Measurements from ENCODE around the gene UBE2E3.

Gene UBE2E3

GRCh38 chr2:180979749-180980105, 678 bp upstream of the UBE2E3 start:
- no peak for DNase-seq

DNA sequence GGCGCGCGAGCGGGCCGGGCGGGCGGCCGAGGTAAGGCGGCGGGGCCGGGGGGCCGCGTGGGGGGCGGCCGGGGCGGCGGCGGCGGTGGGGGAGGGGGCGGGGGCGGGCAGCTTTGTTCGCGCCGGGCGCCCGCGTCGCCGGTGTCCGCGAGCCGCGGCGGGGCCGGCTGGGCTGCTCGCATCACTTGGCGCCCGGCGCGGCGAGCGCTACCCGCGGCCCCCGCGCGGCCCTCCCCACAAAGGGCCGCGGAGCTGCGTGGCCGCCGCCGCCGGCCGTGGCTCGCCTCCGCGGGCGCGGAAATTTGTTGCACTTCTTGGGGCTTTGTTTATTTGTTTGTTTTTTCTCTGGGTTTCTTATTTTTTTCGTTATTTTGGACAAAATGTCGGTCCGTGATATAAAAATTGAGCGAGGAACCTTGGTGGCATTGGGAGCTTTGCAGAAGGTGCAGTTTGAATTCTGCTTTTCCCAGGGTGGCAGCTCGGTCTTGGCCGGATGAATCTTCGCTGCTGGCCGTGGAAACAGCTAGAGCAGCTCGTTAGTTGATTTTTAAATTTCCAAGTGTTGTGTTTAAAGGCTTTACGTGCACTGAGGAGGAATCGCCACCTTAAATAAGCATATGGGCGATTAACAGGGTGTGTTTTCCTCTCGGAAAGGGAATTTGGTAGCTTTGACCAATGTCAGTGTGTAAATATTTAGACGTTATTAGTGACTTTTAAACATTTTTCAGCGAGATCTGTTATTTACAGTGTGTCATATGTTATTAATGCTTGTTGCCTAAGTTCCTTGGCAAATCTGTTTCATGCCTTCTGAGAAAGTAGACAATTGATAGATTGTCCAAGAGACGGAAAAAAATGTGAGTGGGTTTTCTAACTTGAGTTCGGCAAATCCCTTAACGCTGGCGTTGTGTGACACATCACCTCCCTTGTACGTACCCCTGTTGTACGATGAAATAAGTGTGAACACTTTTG, 822 bp downstream of the UBE2E3 start:
- DNase-seq: no peak

DNA sequence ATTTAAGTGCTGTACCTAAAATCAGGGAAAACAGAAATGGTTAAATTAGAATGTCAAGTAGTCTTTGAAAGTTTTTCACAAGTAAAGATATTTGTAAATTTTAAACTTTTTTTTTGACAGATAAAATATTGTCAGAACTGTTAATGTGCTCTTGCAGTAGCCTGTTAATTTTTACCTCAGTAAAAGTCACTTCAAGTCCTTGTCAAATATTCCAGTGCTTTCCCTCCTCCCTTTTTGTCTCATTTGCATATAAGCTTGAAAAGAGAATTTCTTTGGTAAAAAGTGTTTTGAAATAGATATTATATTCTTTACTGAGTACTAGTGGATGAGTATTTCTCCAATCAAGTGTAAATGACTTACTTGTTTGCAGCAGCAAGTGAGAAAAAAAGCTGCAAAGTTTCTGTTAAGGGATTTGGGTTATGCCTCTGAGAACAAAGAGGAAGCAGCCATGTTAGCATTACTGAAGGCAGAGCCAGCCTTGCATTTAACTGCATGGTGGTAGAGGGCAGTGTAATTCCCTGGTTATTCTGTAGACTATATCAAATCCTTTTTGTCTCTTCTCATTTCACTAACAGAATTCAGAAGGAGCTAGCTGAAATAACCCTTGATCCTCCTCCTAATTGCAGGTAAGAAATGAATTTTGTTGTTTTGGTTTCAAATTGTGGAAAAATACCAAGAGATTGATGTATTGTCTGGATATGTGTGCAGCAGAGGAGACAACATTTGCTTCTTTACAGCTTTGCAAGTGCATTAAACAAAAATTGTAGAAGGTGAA, 3.2 kb downstream of the UBE2E3 start:
- DNase-seq: no peak

DNA sequence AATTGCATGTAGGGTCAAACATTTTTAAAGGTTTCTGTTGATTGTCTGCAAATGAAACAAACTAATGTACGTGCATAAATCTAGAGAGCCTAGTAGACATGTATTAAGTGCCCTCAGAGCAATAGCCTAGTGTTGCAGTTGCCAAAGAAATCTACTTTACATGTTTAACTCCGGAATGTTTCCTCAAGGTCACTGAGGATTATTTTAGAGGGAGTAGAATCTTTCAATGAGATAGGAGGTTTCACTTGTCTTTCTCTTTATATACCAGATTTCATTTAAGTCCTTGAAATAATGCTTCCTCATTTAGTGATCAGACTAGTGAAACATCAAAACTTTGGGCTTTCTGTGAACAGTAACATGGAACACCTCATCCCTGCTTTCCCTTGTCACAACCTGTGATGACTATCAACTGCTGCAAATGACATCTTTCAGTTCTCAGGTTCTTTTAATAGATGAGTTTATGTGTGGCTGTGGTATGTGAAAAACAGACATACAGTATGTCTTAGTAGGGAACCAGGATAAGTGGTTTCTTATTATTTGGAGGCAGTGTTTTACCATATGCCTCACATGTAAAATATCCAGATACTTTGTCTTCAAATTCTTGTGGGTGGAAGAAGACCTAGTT, 5.5 kb downstream of the UBE2E3 start:
- DNase-seq: no peak

DNA sequence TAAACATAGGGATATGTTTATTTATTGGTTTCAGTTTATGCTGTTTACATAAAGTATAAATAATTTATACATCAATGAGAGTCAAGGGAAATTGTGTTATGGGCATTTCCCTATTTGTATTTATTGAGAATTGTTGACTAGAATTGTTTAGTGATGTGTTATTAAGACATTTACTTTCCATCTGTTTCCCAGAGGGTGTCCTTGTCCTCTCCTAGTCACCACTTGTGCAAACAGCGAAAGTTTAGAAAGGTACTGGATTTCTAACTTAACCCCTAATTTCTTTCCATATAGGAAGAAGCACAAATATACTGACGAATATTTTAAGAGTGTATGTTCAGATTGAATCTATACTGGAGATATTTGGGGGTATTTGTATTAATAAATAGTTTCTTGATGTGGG, 6.7 kb downstream of the UBE2E3 start:
- no peak for DNase-seq

- DNase-seq: no peak
Measured at GRCh38 chr2:180990337-180990736, 9.9 kb downstream of the UBE2E3 start.

GRCh38 chr2:180990794-180991193, 10.4 kb downstream of the UBE2E3 start:
- no peak for DNase-seq

GRCh38 chr2:180991361-180991760, 11.0 kb downstream of the UBE2E3 start:
- DNase-seq: no peak

GRCh38 chr2:180991820-180992219, 11.4 kb downstream of the UBE2E3 start:
- DNase-seq: no peak

GRCh38 chr2:180992994-180993393, 12.6 kb downstream of the UBE2E3 start:
- no peak for DNase-seq

- DNase-seq: no peak
Measured at GRCh38 chr2:180999274-180999964, 19.0 kb downstream of the UBE2E3 start.

DNA sequence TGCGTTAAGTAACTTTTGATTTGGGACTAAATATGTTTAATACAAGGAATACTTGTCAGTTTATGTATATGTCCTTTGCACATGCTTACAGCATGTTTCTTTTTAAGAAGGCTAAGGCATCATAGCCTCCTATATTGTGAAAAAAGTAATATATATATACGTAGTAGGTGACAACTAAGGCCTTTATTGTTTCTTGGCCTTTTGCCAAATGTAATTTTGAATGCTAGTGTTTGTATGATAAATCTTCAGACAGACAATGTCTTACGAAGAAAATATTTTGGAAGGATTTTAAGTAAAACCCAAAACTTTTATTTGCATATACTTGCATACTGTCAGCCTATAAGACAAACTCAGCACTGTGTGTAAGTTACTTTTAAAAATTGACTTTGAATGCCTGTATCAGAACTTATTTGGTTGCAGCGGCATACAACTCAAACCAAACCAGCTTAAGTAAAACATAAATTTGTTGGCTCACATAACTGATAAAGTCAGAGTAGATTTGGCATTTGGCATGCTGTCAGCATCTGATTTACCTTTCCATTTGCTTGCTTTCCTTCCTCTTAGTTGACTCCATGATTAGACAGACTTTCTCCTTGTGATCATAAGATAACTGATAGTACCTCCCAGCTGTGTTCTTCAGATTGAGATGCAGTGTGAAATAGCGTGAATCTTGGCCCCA, 24.4 kb downstream of the UBE2E3 start:
- DNase-seq: no peak

DNA sequence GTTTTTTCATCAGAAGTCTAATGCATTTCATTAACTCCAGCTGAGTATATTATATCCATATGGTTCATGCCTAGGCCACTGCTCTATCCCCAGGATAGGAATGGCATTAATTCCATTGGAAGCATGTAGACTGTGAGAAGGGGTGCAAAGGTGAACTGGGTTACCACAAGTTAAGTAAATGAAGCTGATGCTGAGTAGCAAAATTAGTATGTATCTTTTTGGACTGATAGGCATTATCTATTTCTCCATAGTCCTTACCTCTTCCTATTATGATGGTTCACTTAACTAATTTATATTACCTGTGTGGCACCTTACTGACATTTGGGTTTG, 24.9 kb downstream of the UBE2E3 start:
- no peak for DNase-seq

GRCh38 chr2:181005809-181006208, 25.4 kb downstream of the UBE2E3 start:
- DNase-seq: no peak

- DNase-seq: no peak
Measured at GRCh38 chr2:181007086-181007837, 26.9 kb downstream of the UBE2E3 start.

DNA sequence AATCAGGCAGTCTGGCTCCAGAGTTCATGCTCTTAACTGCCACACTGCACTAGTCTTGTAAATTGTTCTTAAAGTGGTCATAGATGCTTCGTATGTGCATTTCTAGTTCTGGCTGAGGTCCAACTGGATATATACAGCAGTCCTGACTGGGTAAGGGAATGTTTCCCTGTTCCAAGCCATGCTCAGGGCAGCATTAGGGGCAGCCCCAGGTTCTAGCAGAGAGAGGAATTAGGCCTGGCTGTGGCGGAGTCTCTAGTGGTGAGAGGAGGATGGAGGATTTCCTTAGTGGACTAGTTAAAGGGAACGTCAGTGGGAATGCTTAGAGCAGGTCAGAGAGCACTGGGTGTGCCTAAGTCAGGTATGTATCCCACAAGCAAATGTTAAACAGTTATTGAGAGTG, 28.0 kb downstream of the UBE2E3 start:
- no peak for DNase-seq

GRCh38 chr2:181021199-181021789, 40.9 kb downstream of the UBE2E3 start:
- no peak for DNase-seq

GRCh38 chr2:181022652-181023051, 42.2 kb downstream of the UBE2E3 start:
- no peak for DNase-seq

DNA sequence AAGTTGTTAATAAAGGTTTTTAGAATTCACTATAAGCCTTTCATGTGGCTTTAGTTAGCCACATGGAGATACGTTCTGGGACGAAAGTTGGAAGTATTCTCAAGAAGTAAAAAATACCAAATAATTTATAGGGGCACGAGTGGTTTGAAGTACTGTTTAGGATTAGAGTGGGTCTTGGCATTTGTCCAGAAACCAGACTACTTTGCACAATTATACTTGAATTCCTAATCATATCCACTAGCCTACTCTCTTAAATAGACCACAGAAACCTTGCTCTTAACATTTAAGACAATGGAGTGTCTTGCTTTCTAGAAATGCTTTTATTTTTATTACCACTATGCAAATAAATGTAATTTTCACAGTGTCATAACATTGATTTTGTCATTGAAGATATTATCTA, 44.6 kb downstream of the UBE2E3 start:
- no peak for DNase-seq

DNA sequence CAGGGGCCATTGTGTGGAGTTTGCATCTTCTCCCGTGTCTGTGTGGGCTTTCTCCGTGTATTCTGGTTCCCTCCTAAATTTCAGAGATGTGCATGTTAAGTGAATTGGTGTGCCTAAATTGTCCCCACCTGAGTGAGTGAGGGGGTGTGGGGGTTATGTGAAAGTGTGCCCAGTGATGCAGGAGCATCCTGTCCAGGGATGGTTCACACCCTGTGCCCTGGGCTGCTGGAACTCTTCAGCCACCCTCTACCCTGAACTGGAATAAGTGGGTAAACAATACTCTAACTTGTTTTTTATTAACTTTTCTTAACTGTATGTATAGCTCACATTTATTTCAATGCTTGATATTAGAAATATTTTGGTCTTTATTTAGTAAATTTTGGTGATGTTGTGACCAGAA, 56.0 kb downstream of the UBE2E3 start:
- DNase-seq: no peak

GRCh38 chr2:181036848-181037603, 56.6 kb downstream of the UBE2E3 start:
- no peak for DNase-seq

Measured in NCI-H1048 (cell line).